Left ventricle myocardium inferior (tissue), 1 donor: Measurements from ENCODE around the gene NFIA. TPM values are rescaled to one million over a fixed set of nuclear protein-coding genes. Genes with fewer than 3 reads are reported as not detected.

Experiments used
- DNase-seq: peaks from one replicate; pipeline ENCODE4 v3.0.0-alpha.2; 2020
- H3K27ac ChIP-seq: fragments of 200-600 bp; replicated peaks from 2 replicates; pipeline ENCODE4 v1.8.0; 2021
- H3K27me3 ChIP-seq: fragments of 200-600 bp; 2 replicates; pipeline ENCODE4 v1.8.0; 2021; ENCODE audit warnings: low read depth
- H3K36me3 ChIP-seq: fragments of 200-600 bp; 2 replicates; pipeline ENCODE4 v1.8.0; 2021
- H3K4me1 ChIP-seq: fragments of 200-600 bp; 2 replicates; pipeline ENCODE4 v1.8.0; 2021
- H3K4me3 ChIP-seq: fragments of 200-600 bp; 2 replicates; pipeline ENCODE4 v1.8.0; 2021; ENCODE audit warnings: mild to moderate bottlenecking, moderate library complexity
- H3K9me3 ChIP-seq: fragments of 200-600 bp; replicated peaks from 2 replicates; pipeline ENCODE4 v1.8.0; 2021
- intact Hi-C: fragments of 100-400 bp; cut with micrococcal nuclease; formaldehyde crosslinking; loops from one replicate; pipeline ENCODE4 v1.11.0; 2022
- total RNA-seq: library from RNA; stranded (reverse); fragmentation: NEBNext Ultra II Directional; extraction: Animal tissue kit (Norgen Biotek cat#: 25700); gene quantifications from one replicate; pipeline ENCODE4 v1.2.1, GENCODE V29; 2021
- TF ChIP-seq, protein P1 (sequence below): fragments of 200-600 bp; IDR thresholded peaks from 2 replicates; pipeline ENCODE4 v1.8.0; 2021; ENCODE audit warnings: antibody characterized with exemption, mild to moderate bottlenecking, borderline replicate concordance
- donor health status: DM: no; HTN: yes; CAD: no; lungs with severe emphysema.

The NFIA gene
- total RNA-seq, 1 donor from 2014 or later = 90.2 TPM

DNA sequence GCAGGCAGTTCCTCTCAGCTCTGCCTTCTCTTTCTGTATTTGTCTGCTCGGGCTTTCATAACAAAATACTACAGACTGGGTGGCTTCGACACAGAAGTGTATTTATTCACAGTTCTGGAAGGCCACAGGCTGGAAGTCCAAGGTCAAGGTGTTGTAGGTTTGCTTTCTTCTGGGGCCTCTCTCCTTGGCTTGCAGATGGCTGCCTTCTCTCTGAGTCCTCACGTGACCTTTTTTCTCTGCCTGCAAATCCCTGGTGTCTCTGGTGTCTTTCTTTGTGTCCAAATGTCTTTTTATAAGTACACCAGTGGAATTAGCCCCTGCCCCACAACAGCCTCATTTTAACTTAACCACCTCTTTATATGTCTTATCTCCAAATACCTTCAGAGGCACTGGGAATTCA, 392.6 kb downstream of the NFIA start:
- no peaks in the 10 kb centered on the region for H3K9me3 ChIP-seq
- H3K4me3 ChIP-seq = no peak overlapping the region
- peaks cover 4% of the 10 kb centered on the region for H3K27me3 ChIP-seq
- no peaks in the 10 kb centered on the region for H3K36me3 ChIP-seq
- H3K27ac ChIP-seq = no peak overlapping the region
- TF ChIP-seq, protein P1, sequence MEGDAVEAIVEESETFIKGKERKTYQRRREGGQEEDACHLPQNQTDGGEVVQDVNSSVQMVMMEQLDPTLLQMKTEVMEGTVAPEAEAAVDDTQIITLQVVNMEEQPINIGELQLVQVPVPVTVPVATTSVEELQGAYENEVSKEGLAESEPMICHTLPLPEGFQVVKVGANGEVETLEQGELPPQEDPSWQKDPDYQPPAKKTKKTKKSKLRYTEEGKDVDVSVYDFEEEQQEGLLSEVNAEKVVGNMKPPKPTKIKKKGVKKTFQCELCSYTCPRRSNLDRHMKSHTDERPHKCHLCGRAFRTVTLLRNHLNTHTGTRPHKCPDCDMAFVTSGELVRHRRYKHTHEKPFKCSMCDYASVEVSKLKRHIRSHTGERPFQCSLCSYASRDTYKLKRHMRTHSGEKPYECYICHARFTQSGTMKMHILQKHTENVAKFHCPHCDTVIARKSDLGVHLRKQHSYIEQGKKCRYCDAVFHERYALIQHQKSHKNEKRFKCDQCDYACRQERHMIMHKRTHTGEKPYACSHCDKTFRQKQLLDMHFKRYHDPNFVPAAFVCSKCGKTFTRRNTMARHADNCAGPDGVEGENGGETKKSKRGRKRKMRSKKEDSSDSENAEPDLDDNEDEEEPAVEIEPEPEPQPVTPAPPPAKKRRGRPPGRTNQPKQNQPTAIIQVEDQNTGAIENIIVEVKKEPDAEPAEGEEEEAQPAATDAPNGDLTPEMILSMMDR = no peak
- no peak for DNase-seq
- no peaks in the 10 kb centered on the region for H3K4me1 ChIP-seq
- intact Hi-C loops = no loop called here

DNA sequence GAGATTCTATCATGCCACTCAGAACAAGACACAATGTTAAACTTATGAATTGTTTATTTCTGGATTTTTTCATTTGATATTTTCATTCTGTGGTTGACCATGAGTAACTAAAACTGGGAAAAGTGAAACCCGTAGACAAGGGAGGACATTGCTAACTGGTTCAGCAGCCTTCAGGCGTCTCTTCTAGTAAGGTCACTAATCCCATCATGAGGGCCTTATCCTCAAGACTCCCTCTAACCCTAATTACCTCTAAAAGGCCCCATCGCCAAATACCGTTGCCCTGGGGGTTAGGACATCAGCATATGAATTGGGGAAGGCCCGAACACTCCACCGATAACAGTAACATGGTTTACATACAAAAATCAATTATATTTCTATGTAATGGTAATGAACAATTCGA, 394.9 kb downstream of the NFIA start:
- no peak for DNase-seq
- H3K4me3 ChIP-seq = no peak overlapping the region
- H3K36me3 ChIP-seq = no peaks in the 10 kb centered on the region
- peaks cover 4% of the 10 kb centered on the region for H3K27me3 ChIP-seq
- intact Hi-C loops = no loop called here
- no peaks in the 10 kb centered on the region for H3K4me1 ChIP-seq
- no peaks in the 10 kb centered on the region for H3K9me3 ChIP-seq
- no peak overlapping the region for H3K27ac ChIP-seq
- TF ChIP-seq, protein P1 = no peak

DNA sequence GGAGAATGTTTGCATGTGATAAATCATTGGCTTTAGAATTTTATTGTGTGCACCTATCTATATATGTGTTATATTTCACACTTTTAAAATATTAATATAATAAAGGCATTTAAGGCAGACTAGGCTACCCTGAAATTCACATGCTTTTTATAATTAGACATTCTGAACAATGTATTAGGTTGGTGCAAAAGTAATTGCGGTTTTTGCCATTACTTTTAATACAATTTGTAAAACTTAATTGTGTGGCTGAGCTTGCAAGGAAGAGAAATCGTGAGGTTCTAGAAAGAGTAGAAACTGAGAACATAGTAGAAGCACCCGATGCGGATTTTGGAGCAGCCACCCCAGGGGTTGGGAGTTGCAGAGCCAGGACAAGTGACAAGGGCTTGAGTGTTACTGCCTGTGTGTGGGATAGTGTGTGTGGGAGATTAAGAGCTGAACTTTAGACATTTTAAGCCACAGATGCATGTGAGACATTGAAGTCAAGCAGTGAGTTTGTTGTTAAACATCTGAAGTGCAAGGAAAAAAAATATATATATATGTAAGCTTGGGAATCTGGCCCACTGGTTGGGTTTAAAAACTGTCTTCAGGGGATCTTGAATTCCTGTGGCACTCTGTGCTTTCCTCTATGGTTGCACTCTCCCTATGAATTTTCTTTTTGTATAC, 398.0 kb downstream of the NFIA start:
- intact Hi-C loops = no loop called here
- H3K27ac ChIP-seq = no peak overlapping the region
- TF ChIP-seq, protein P1 = no peak
- no peak for DNase-seq
- H3K4me3 ChIP-seq = no peak overlapping the region
- H3K9me3 ChIP-seq = no peaks in the 10 kb centered on the region
- H3K27me3 ChIP-seq = peaks cover 4% of the 10 kb centered on the region
- H3K4me1 ChIP-seq = no peaks in the 10 kb centered on the region
- H3K36me3 ChIP-seq = no peaks in the 10 kb centered on the region

DNA sequence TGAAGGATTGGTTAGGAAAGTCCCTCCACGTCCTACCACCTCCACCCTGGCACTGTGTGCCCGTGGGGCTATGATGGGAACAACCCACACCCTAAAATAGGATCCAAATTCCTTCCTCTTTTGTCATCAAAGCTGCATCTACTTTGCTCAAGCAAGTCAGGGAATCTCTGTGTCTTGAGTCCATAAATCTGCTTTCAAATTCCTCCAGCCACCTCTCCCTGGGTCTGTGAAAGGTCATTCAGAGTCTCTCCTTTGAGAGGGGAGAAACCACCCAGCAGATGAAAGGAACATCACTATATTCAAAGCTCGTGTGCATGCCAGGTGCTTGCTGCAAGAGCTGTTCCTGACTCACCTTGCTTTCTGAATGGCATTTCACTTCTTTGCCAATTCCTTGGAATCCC, 399.0 kb downstream of the NFIA start:
- Histone ChIP-seq H3K36me3 (no peaks in the 10 kb centered on the region), H3K4me1 (no peaks in the 10 kb centered on the region), H3K4me3 (no peak overlapping the region), H3K27me3 (peaks cover under 1% of the 10 kb centered on the region), H3K9me3 (no peaks in the 10 kb centered on the region), H3K27ac (no peak overlapping the region)
- TF ChIP-seq, protein P1 = no peak
- no peak for DNase-seq
- intact Hi-C loops = no loop called here

DNA sequence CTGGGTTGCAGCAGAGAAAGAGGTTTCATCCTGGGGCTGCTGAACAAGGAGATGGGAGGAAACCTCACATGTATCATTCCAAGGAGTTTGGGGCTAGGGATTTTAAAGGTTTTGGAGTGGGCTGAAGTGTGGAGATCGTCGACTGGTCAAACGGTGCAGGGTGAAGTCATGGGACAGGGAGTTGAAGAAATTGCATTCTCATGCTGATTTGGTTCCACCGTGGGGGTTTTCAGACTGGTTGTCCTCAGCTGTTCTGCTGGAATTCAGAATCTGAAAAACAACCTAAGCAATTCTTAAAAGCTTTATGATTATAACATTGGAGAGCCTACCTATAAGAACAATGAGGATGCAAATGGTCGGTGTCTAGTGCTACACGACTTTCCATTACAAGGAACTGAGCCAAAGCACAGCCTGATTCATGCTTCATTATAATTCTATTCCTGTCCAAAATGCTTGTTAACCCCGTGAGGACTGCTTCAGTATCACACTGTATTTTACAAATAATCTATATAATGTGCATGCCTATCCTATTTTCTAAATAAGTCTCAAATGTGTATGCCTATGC, 399.9 kb downstream of the NFIA start:
- Histone ChIP-seq H3K36me3 (no peaks in the 10 kb centered on the region), H3K9me3 (no peaks in the 10 kb centered on the region), H3K27ac (no peak overlapping the region), H3K27me3 (no peaks in the 10 kb centered on the region), H3K4me1 (no peaks in the 10 kb centered on the region), H3K4me3 (no peak overlapping the region)
- intact Hi-C loops = no loop called here
- no peak for DNase-seq
- TF ChIP-seq, protein P1 = no peak
